SK-N-SH (cell line): ENCODE measurements around the gene ZNF714.

Experiments used
- EP300 ChIP-seq, 2 experiments: IDR thresholded peaks; 2 replicates each; pipeline versions ENCODE4 v1.4.0 to v1.6.1; 2012; ENCODE audit warnings: borderline replicate concordance in 1 of 2, low read depth in 1 of 2, low read length in 1 of 2
- EZH2phosphoT487 ChIP-seq: fragments of 200-600 bp; sonication (generic); IDR thresholded peaks from 2 replicates; pipeline ENCODE4 v1.6.1; 2017; ENCODE audit warnings: low read depth, mixed run types, mild to moderate bottlenecking, antibody characterized with exemption, moderate library complexity, borderline replicate concordance
- GATA2 ChIP-seq: sonication (generic); formaldehyde crosslinking; IDR thresholded peaks from 2 replicates; pipeline ENCODE4 v1.5.0; 2020; ENCODE audit warnings: mild to moderate bottlenecking, missing genetic modification reagents
- MXI1 ChIP-seq: IDR thresholded peaks from 2 replicates; pipeline ENCODE4 v1.6.1; 2012; ENCODE audit warnings: mild to moderate bottlenecking, low read depth, low read length, improper control_type of control experiment
- NFIC ChIP-seq: IDR thresholded peaks from 2 replicates; pipeline ENCODE4 v1.4.0; 2012; ENCODE audit warnings: borderline replicate concordance
- RAD21 ChIP-seq: IDR thresholded peaks from 2 replicates; pipeline ENCODE4 v1.6.1; 2012; ENCODE audit warnings: mild to moderate bottlenecking, low read length
- RFX5 ChIP-seq: IDR thresholded peaks from 2 replicates; pipeline ENCODE4 v1.6.1; 2012; ENCODE audit warnings: mild to moderate bottlenecking, improper control_type of control experiment, low read length
- TAF1 ChIP-seq: IDR thresholded peaks from 2 replicates; pipeline ENCODE4 v1.6.1; 2012; ENCODE audit warnings: low read depth, mild to moderate bottlenecking, low read length, moderate library complexity, borderline replicate concordance
- USF2 ChIP-seq: fragments of 150-350 bp; IDR thresholded peaks from 2 replicates; pipeline ENCODE4 v1.6.1; 2017; ENCODE audit warnings: antibody characterized with exemption, low read length, low read depth, borderline replicate concordance
- YY1 ChIP-seq: IDR thresholded peaks from 2 replicates; pipeline ENCODE4 v1.4.0; 2012; ENCODE audit warnings: low read depth, mild to moderate bottlenecking
- TF ChIP-seq, protein P1 (sequence below): fragments of 200-600 bp; sonication (generic); IDR thresholded peaks from 2 replicates; pipeline ENCODE4 v1.6.1; 2017; ENCODE audit warnings: antibody characterized with exemption, mild to moderate bottlenecking, moderate library complexity
- TF ChIP-seq, protein P2 (sequence below): IDR thresholded peaks from 2 replicates; pipeline ENCODE4 v1.4.0; 2012; ENCODE audit warnings: low read depth
- TF ChIP-seq, protein P3 (sequence below): IDR thresholded peaks from 2 replicates; pipeline ENCODE4; 2012

DNA sequence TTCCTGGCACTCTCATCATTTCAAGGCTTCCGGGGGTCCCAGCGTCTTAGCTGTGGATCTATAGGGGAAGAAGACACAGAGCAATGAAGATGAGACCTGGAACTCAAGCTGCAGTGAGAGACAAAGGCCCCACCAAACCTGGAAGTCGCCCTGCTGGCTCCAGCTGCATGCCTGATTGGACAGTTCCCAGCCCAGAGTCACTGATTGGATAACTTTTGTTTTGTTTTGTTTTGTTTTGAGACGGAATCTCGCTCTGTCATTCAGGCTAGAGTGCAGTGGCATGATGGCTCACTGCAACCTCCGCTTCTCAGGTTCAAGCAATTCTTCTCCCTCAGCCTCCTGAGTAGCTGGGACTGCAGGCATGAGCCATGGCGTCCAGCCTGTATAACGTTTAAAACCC, 53.4 kb downstream of the ZNF714 start:
- TF ChIP-seq RFX5 (no peak), USF2 (no peak), EP300 (IDR thresholded peaks at IDR 0.05; ENCODE audit: borderline replicate concordance in 1 of 2, low read depth in 1 of 2, low read length in 1 of 2) (no peak), NFIC (no peak), TAF1 (no peak), EZH2phosphoT487 (no peak), RAD21 (no peak), GATA2 (CRISPR knock-in tag) (no peak), YY1 (no peak), MXI1 (no peak)
- TF ChIP-seq, protein P1, sequence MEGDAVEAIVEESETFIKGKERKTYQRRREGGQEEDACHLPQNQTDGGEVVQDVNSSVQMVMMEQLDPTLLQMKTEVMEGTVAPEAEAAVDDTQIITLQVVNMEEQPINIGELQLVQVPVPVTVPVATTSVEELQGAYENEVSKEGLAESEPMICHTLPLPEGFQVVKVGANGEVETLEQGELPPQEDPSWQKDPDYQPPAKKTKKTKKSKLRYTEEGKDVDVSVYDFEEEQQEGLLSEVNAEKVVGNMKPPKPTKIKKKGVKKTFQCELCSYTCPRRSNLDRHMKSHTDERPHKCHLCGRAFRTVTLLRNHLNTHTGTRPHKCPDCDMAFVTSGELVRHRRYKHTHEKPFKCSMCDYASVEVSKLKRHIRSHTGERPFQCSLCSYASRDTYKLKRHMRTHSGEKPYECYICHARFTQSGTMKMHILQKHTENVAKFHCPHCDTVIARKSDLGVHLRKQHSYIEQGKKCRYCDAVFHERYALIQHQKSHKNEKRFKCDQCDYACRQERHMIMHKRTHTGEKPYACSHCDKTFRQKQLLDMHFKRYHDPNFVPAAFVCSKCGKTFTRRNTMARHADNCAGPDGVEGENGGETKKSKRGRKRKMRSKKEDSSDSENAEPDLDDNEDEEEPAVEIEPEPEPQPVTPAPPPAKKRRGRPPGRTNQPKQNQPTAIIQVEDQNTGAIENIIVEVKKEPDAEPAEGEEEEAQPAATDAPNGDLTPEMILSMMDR = no peak
- TF ChIP-seq, protein P2, sequence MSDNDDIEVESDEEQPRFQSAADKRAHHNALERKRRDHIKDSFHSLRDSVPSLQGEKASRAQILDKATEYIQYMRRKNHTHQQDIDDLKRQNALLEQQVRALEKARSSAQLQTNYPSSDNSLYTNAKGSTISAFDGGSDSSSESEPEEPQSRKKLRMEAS = no peak
- TF ChIP-seq, protein P3, sequence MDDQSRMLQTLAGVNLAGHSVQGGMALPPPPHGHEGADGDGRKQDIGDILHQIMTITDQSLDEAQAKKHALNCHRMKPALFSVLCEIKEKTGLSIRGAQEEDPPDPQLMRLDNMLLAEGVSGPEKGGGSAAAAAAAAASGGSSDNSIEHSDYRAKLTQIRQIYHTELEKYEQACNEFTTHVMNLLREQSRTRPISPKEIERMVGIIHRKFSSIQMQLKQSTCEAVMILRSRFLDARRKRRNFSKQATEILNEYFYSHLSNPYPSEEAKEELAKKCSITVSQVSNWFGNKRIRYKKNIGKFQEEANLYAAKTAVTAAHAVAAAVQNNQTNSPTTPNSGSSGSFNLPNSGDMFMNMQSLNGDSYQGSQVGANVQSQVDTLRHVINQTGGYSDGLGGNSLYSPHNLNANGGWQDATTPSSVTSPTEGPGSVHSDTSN = no peak
